ENCODE data around the gene FGF1. TPM values are rescaled to one million over a fixed set of nuclear protein-coding genes. Genes with fewer than 3 reads are reported as not detected.

The FGF1 gene
- total RNA-seq, 1 donor from 2014 or later, result not detected

- no peak for TF ChIP-seq CTCF (IDR thresholded peaks at IDR 0.05; ENCODE audit: unreplicated experiment)
- no peaks in the 10 kb centered on the region for H3K27me3 Mint-ChIP-seq
- no peak overlapping the region for H3K4me3 Mint-ChIP-seq (ENCODE audit: low read depth)
- no peak for DNase-seq (ENCODE audit: low spot score, unreplicated experiment)
- H3K36me3 Mint-ChIP-seq (ENCODE audit: insufficient read depth), result no peaks in the 10 kb centered on the region
- peaks cover 7% of the 10 kb centered on the region for H3K4me1 Mint-ChIP-seq (ENCODE audit: low read depth)
- no peaks in the 10 kb centered on the region for H3K9me3 Mint-ChIP-seq (ENCODE audit: low read depth)
- H3K27ac Mint-ChIP-seq, result no peak overlapping the region
Observed at GRCh38 chr5:142600611-142601358, 85.1 kb downstream of the FGF1 start.

- no peak for TF ChIP-seq CTCF (IDR thresholded peaks at IDR 0.05; ENCODE audit: unreplicated experiment)
- Mint-ChIP-seq H3K4me3 (ENCODE audit: low read depth) (no peak overlapping the region), H3K27ac (no peak overlapping the region), H3K4me1 (ENCODE audit: low read depth) (peaks cover 4% of the 10 kb centered on the region), H3K27me3 (no peaks in the 10 kb centered on the region), H3K36me3 (ENCODE audit: insufficient read depth) (no peaks in the 10 kb centered on the region), H3K9me3 (ENCODE audit: low read depth) (no peaks in the 10 kb centered on the region)
- no peak for DNase-seq (ENCODE audit: low spot score, unreplicated experiment)
Observed at GRCh38 chr5:142600092-142600491, 85.8 kb downstream of the FGF1 start.

- DNase-seq (ENCODE audit: low spot score, unreplicated experiment), result no peak
- no peak overlapping the region for H3K4me3 Mint-ChIP-seq (ENCODE audit: low read depth)
- H3K27ac Mint-ChIP-seq, result no peak overlapping the region
- H3K9me3 Mint-ChIP-seq (ENCODE audit: low read depth), result no peaks in the 10 kb centered on the region
- H3K36me3 Mint-ChIP-seq (ENCODE audit: insufficient read depth), result no peaks in the 10 kb centered on the region
- H3K4me1 Mint-ChIP-seq (ENCODE audit: low read depth), result peaks cover 4% of the 10 kb centered on the region
- TF ChIP-seq CTCF (IDR thresholded peaks at IDR 0.05; ENCODE audit: unreplicated experiment), result no peak
- H3K27me3 Mint-ChIP-seq, result no peaks in the 10 kb centered on the region
Observed at GRCh38 chr5:142598338-142598700, 87.6 kb downstream of the FGF1 start.

GRCh38 chr5:142597546-142598337, 88.1 kb downstream of the FGF1 start:
- Mint-ChIP-seq H3K9me3 (ENCODE audit: low read depth) (no peaks in the 10 kb centered on the region), H3K27me3 (no peaks in the 10 kb centered on the region), H3K4me3 (ENCODE audit: low read depth) (no peak overlapping the region), H3K36me3 (ENCODE audit: insufficient read depth) (no peaks in the 10 kb centered on the region), H3K27ac (no peak overlapping the region), H3K4me1 (ENCODE audit: low read depth) (peaks cover 4% of the 10 kb centered on the region)
- TF ChIP-seq CTCF (IDR thresholded peaks at IDR 0.05; ENCODE audit: unreplicated experiment), result no peak
- no peak for DNase-seq (ENCODE audit: low spot score, unreplicated experiment)

GRCh38 chr5:142597025-142597424, 88.9 kb downstream of the FGF1 start:
- Mint-ChIP-seq H3K4me1 (ENCODE audit: low read depth) (peaks cover 4% of the 10 kb centered on the region), H3K9me3 (ENCODE audit: low read depth) (no peaks in the 10 kb centered on the region), H3K27me3 (no peaks in the 10 kb centered on the region), H3K4me3 (ENCODE audit: low read depth) (no peak overlapping the region), H3K36me3 (ENCODE audit: insufficient read depth) (no peaks in the 10 kb centered on the region), H3K27ac (no peak overlapping the region)
- DNase-seq (ENCODE audit: low spot score, unreplicated experiment), result no peak
- no peak for TF ChIP-seq CTCF (IDR thresholded peaks at IDR 0.05; ENCODE audit: unreplicated experiment)

Measured in progenitor cell of endocrine pancreas (in vitro differentiated cells).